Activated CD8-positive, alpha-beta memory T cell treated with anti-CD3 and anti-CD28 coated beads, Interleukin-2, amount 50 U/mL, for 4 hours (primary cell): Measurements from ENCODE around the gene PPOX.

Source experiments
- DNase-seq: peaks from one replicate; pipeline ENCODE4 v3.0.0-alpha.2; 2020

The PPOX gene

DNA sequence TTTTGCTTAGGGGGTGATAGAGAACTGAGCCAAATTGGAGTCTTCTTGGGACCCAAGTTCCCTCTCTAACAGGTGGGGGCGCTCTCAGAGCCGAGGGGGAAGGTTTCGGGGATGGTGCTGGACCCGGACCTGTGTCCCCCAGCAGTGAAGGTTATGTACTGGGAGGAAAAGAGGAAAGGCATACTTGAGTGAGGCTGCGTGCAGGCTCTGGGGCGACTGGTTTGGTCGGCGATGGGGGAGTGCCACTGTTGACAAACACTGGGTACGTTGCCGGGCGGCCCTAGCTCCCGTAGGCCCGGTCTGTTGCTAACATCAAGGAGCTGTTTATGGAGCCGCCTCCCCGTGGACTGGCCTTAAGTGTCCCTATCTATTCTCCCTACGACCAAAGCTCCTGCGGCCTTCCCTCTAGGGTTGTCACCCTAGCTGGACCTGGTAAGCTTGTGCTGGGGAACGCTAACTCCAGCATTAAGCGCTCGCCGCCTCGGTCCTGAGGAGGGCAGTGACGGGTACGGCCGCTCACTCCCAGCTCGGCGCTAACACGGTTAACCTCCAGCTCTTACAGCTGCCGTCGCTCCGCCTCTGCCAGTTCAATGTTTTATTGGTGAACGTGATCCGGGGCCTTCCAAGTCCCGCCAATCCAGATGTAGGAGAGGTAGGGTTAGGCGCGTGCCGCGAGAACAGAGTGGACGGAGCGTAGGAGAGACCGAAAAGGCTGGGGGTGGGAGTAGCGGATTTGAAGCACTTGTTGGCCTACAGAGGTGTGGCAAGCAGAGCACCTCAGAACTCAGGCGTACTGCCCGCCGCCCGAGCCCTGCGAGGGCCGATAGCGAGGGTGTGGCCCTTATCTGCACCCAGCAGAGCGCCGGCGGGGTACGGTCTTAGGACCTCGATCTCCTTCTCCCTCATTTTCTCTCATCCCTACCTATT lies at the start of gene PPOX:
PPOX (plus strand) TSS at position 685 of the 927 bp plus-strand sequence. CDS start 422 bp downstream, outside the sequence.
- peak; percentile 85 for DNase-seq

DNA sequence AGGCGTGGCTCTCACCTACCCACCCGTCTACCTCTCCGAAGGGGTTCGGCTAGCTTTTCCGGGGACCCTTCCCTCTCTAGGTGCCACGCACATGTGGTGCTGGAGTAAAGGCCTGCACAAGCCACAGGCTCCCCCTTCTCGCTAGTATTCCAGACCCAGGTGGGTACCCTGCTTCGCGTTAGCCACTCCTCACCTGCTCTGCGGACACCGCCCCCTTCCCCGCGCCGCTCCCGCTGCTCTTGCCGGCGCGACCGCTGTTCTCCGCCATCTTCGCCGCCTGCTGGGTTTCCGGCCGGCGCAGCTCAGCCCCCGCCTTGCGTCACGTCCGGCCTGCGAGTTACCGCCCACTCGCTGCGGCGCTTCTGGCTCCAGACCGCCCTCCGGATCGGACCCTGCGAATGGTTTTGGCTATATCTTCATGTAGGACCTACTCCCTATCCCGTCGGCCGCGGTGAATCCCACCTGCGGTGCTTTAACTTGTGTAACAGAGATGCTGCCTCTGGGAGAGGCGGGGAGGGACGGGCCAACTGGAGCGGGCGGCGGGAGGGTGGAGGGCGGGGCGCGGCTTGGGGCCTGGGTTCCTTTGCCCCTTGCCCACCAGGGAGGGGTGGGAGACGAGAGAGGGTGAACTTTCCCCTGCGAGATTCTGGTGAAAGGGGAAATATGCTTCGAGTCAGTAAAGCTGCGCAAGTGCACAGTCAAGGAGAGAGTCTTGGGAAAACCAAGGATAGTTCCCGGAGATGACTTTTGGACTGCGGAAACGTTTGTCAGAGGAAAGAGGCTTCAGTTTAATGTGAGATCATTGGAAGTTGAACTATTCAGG lies 48.3 kb upstream of the PPOX start, which contains the start of the genes NIT1 and PFDN2:
NIT1 (plus strand) TSS at position 347 of the 823 bp plus-strand sequence; CDS start at position 419, 72 bp downstream.
PFDN2 (minus strand) TSS at position 279 of the 823 bp plus-strand sequence; CDS start at position 268, 11 bp downstream.
- DNase-seq = peak; percentile 85

DNA sequence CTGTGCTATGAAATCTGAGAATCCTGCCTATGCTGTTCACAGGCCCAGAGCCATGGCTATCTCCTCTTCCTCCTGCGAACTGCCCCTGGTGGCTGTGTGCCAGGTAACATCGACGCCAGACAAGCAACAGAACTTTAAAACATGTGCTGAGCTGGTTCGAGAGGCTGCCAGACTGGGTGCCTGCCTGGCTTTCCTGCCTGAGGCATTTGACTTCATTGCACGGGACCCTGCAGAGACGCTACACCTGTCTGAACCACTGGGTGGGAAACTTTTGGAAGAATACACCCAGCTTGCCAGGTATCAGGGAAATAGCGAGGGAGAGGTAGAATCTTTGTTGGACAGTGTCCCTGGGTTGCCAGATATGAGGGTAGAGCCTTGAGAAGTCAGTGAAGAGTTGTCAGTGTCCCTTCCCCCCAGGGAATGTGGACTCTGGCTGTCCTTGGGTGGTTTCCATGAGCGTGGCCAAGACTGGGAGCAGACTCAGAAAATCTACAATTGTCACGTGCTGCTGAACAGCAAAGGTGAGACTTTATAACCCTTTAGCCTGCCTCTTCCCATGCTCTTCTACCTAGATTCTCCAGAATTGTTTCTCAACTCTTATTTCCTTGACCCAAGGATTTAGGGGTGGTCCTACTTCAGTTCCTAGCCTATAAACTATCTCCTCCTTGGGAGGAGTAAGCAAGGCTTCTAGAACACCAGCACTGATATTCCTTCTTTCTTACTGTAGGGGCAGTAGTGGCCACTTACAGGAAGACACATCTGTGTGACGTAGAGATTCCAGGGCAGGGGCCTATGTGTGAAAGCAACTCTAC lies 46.9 kb upstream of the PPOX start:
- DNase-seq = peak; percentile 53

DNA sequence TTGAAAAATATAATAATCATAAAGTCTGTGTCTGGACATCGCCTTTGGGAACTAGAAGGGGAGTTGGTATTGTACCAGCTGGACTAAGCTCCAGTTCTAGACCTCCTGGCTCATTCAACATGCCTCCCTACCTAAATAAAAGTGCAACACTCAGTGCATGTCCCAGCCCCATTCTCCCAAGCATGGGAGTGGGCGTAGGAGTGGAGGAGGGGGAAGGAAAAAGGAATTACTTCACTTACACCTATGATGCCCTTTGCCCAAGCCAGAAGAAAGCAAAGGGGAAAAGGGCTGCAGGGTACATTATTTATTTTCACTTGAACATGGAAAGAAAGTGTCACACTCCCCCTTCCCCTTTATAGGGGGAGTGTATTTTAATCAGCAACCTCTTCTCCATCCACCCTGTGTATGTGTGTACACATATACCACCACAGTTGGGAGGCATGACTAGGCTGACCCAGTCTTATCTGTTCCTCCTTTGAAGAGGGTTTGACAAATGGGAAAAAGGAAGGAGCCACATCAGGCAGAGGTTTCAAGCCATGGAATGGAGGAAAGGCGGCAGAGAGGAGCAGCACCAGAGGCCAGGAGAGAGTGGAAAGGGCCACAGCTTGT lies 45.1 kb upstream of the PPOX start:
- no peak for DNase-seq

DNA sequence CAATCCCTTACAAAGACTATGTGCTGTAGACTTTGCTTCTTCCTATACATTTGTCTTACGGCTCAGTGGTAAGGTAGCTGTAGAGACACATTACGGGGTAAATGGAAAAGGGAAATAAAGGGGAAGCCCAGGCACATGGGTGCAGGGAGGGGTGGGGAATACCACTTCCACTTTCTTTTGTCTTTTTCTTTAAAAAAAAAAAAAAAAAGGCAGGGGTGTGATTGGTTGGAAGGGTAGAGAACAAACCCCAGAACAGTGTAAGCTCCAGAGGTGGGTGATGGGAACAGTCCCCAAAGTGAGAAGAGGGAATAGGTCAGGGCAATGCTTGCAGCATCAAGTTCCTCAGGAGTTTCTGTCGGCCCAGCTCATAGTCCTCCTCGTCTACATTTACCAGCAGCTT lies 44.4 kb upstream of the PPOX start:
- DNase-seq = no peak

DNA sequence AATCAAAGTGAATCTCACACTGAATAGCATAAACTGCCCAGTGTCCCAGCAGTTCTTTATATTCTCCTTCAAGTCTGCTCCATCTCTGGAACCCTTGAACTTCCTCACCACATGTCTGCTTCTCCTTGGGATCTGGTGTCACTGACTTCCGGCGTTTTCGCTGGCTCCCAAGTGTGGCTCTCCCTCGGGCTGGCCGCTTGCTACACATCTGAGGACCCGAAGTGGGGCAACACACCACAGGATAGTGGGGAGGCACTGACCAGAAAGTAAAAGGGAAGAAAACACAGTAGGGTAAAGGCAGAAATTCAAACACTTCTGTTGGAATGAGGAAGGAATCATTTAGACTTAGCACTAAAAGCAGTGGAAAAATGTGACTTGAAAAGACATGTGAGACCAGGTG lies 43.3 kb upstream of the PPOX start:
- DNase-seq = no peak

DNA sequence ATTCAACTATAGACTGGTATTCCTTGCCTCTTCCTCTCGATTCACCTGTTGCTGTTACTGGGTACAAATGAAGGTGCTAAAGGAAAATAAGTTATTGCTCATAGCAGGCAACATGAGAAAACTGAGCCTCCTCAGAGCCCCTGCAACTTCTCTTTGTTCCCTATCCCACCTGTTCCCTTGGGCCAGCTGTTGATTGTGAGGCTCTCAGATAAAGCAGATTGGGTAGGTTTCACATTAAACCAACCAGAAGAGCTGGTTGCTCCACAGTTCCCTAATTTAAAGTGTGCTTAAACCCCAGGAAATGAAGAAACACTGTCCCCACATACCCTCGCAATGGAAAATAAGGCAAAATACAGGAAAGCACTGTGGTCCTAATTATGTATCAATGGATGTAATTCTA lies 38.6 kb upstream of the PPOX start:
- no peak for DNase-seq

DNA sequence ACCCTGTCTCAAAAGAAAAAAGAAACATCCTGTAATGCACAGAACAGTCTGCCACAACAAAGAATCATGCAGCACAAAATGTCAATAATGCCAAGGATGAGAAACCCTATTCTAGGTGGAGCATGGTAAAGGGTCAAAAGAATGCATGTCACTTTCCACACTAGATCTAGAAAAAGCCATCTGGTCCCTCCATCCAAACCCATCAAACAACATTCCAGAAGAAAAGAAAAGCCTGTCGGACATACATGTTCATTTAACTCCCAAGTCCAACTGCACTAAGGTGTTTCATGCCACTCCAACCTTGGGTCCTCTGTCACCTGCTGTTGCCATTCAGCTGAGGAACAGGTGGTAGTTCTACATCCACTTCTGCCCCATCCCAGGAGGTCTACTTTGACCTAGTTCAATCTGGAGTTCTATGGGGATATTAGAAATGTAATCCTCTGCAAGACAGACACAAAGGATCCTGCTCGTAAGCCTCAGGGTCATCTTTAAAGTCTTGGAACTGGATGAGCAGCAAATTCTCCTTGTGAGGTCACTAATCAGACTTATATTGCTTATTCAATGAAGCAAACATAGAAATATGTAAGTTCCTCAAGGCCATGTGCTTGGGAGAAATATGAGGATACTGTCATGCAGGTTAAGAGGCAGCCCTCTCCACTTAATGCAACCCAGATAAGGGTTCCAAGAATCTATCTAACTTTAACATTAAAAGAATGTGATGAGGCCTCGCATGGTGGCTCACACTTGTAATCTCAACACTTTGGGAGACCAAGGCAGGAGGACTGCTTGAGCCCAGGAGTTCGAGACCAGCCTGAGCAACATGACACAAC lies 37.4 kb upstream of the PPOX start:
- no peak for DNase-seq

DNA sequence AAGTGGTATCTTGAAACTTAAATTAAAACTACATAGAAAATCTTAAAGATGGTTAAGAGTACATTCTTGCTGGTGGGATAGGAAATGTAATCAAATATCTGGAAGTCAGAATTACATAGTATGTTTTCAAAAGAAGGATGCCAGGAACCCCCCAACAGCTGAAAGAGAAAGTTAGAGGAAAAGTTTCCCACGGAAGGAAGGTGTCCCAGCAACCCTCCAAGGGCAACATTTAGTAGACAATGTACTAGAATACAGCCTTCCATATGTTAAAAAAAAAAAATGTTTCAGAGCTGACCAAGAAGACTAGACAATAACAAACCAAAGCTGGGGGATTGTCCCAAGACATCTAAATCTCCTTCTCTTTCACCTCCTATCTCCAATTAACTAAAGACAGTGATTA lies 36.0 kb upstream of the PPOX start:
- no peak for DNase-seq

DNA sequence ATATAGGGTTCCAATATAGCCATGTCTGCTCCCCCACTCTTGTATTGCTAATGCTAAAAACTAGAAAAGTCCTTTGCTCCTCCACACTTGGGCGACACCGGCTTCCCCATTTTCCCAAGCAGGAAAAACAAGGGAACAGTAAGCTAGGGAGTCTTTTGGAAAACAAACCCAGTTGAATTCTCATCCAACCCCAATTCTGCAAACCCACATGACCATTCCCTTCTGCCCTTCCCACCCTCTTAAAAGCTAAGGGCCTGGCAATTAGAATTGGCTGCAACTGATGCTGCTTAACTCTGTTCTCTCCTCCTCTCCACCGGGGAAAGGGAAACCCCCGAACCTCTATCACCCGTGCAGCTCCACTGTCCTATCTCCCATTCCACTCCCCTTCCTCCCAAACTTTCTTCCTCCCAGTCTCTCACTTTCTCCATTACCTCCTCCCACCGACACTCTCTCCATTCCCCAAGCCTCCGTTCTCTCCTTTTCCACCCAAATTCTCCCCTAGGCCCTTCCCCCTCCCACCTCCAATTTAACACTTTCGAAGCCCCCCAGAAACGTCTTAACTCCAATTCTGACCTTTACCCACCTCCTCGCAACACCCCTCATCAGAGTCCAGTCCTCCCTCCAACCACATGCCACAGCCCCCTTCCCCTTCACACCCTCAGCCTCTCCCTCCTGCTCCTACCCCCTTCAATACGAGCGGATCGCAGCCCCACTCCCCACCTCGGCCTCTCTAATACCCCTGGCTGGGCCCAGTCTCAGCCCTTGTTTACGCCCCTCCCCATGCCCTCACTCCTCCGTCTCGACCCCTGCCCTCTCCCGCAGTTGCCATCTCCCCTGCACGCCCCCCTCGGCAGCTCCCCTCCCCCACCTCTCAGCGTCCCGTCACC lies 34.5 kb upstream of the PPOX start:
- DNase-seq = no peak

DNA sequence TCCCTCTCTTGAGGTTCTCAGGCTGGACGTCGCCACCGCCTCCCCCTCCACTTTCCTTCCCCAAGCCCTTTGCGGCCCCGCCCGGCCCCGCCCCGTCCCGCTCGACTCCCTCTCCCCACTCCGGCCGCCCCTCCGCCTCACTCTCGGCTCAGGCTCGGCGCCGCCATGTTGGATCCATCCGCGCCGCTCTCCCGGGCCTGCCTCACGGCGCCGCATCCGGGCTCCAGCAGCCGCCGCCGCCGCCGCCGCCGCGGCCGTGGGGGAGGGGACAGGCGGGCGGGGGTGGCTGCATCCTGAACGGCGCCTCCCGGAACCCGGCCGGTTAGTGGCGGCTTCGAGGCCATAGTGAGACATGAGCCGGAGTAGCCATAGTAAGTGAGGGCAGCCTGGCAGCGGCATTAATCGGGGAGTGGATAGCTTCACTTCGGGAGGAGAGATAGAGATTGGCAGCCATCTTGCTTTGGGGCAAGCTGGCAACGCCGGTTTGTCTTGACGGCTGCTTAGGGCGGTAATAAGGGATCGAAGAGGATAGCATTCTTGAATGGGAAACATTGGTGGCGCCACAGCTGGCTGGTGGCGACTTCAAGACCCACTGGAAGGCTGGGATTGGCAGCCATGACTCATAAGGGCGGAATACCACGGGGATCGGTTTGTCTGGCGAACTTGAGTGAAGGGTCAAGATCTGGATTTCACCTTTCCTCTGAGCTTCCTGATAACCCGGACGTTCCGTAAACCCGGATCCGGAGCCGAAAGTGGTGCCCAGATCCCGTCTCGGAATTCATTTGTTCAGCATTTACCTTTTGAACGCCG lies 33.6 kb upstream of the PPOX start, which contains the start of gene DEDD:
DEDD (minus strand) TSS at position 258 of the 810 bp plus-strand sequence. CDS start 8,205 bp downstream, outside the sequence.
- peak; percentile 87 for DNase-seq

DNA sequence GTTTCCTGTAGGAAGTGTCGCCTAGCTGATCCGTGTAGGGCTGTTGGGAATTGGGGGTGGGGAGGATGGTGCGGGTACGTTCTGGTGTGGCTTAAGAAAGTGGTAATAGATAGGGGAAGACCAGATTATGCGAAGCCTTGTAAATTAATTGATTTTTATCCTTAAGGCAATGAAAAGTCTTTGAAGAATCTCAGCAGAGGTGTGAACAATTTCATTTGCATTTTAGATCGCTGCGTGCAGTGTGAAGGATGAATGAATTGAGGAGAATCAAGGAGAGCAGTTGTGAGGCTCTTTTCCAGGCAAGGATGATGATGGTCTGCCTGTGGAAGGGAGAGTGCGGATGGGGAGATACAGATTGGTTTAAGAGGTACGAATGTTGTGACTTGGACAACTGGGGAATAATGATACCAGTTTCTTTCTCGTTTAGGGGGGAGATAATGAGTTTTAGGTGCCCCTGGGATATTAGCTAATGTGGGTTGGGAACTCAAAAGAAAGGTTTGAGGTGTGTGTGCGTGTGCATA lies 32.9 kb upstream of the PPOX start:
- DNase-seq = no peak

DNA sequence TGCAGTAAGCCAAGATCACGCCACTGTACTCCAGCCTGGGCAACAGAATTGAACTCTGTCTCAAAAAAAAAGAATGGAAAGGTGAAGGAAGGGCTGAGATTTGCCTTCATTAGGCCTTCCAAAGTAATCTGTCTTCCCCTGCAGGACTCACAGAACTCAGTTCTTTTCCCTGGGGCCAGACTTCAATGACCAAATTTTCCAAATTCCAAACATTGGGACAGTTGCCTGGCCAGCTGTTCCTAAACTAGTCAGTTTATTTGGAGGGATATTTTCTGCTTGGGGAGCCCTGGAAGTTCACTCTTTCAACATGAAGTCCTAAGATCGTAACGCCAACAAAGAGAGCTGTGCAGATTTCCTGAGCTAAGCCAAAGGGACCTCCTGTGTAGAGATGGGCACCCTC lies 28.3 kb upstream of the PPOX start:
- no peak for DNase-seq

DNA sequence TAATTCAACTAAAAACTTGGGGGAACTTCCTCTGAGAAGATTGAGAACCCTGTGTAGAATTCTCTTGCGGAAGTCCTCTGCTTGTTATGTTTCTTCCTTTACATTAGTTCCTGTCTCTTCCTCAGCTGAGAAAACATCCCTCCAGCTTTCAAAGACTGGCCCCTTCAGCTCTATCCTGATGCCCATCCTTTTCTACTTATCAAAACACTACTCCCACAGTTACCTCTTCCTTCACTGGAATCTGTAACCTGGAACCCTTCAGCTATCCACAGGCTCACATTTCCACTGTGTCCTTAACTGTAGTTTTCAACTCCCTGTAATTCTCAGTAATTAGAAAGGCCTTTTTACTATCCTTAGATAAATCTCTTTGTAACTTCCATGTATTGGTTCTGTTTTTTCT lies 27.8 kb upstream of the PPOX start:
- DNase-seq = no peak

DNA sequence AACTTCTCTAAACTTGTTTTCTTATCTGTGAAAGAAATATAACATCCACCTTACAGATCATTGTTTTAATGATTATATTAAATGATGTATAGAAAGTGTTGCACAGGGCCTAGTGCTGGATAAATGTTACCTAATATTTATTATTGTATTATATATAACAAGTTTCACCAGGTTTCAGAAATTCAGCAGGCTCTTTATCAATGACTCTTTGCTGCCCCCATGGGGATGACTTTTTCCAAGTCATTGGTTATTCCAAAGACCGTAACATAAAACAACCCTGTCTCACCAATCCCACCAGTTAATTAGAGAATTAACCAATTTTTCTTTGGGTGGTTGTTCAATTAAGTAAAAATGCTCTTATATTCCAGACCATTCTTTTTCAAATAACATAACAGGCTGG lies 26.5 kb upstream of the PPOX start:
- DNase-seq = peak; percentile 45

DNA sequence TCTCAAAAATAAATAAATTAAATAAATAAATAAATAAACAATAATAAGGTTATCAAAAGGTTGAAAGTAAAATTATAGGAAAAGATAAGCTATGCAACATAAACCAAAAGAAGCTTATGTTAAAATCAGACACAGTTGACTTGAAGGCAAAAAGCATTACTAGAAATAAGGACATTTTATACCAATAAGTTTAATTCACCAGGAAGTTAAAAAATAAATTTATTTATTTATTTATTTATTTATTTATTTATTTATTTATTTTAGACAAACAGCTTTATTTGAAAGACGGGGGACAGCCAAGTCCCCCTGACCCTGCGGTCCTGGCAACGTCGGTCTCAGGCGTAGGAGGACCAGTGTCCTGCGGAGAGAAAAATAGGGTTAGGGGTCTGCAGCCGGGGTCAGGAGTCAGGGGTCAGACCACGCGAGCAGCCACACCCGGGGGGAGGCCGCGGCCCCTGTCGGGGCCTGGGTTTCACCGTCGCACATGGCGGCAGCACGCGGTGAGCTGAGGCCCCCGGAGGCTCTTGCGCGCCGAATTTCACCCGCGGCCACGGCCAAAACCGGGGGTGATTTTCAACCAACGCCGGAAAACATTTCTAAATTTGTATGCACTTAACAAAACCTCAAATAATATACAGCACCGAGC lies 25.3 kb upstream of the PPOX start:
- no peak for DNase-seq

DNA sequence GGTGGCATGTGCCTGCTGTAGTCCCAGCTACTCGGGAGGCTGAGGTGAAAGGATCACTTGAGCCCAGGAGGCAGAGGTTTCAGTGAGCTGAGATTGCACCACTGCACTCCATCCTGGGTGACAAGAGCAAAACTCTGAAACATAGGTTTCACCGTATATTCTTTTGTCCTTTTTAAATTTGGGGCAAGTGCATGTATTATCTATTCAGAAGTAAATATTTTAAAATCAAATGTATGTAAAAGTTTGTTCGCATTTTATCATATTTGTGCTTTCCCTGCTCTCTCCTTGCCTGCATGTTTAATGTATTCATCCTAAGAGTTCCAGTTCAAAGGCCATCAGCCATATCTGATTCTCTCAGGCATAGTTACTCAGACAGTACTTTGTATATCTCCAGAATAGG lies 20.4 kb upstream of the PPOX start:
- no peak for DNase-seq

DNA sequence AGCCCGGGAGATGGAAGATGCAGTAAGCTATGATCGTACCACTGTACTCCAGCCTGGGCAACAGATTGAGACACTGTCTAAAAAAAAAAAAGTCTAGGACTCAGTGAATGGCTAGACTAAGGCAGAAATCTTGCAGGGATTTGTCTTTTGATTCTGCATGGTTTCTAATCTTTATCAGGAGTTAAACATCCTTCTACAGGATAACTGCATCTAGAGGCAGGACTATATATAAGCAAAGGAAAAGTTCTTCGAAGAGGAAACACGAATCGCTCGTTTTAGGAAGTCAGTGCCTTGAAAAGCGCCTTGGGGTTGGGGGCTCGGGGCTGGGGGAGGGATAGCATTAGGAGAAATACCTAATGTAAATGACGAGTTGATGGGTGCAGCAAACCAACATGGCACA lies 13.1 kb upstream of the PPOX start:
- no peak for DNase-seq
